HG02885 (cell line): Measurements from ENCODE around the gene EDDM3A.

ENCODE experiments used
- ATAC-seq: cut with Tn5 transposase; IDR thresholded peaks from one replicate; pipeline ENCODE4 v1.9.1; 2021; ENCODE audit warnings: mild to moderate bottlenecking; ENCODE audit not compliant: unreplicated experiment, poor library complexity

Gene EDDM3A

GRCh38 chr14:20781803-20782202, 36.1 kb downstream of the EDDM3A start:
- ATAC-seq = no peak

GRCh38 chr14:20782280-20782890, 36.7 kb downstream of the EDDM3A start:
- peak; percentile 62 for ATAC-seq

GRCh38 chr14:20787025-20787424, 41.3 kb downstream of the EDDM3A start:
- ATAC-seq = no peak

- ATAC-seq = no peak
These were observed 43.6 kb downstream of the EDDM3A start for GRCh38 chr14:20789230-20789813.

- ATAC-seq = no peak
These were observed 44.9 kb downstream of the EDDM3A start for GRCh38 chr14:20790464-20791116.

- ATAC-seq = no peak
These were observed 45.5 kb downstream of the EDDM3A start for GRCh38 chr14:20791187-20791586.

GRCh38 chr14:20791597-20791996, 45.9 kb downstream of the EDDM3A start:
- ATAC-seq = no peak

GRCh38 chr14:20792556-20792955, 46.9 kb downstream of the EDDM3A start:
- no peak for ATAC-seq

GRCh38 chr14:20794644-20795369, 49.1 kb downstream of the EDDM3A start:
- ATAC-seq = no peak

- no peak for ATAC-seq
These were observed 51.5 kb downstream of the EDDM3A start for GRCh38 chr14:20797164-20797563.
